ENCODE measurements around the gene ADORA1. TPM values are rescaled to one million over a fixed set of nuclear protein-coding genes. Genes with fewer than 3 reads are reported as not detected.

ADORA1 gene
- polyA plus RNA-seq (2013, experiment 1 of 2) = 9.9 TPM
- polyA plus RNA-seq (2013, experiment 2 of 2) = 10.3 TPM

GRCh38 chr1:203127666-203128430 is at the start of gene ADORA1:
TSS of gene ADORA1 (plus strand) at chr1:203127726. CDS start at chr1:203128842, 1,116 bp downstream.
- 1% methylated on average over 39 to 42 of the region's 51 CpGs for WGBS, 2 experiments (ENCODE audit: insufficient coverage in 2 of 2)
- H3K4me3 ChIP-seq (ENCODE audit: extremely low read depth, insufficient read depth, low read length, poor library complexity, severe bottlenecking) = peak within 1 kb of the TSS; percentile 43
- H3K36me3 ChIP-seq (ENCODE audit: control insufficient read depth, insufficient read depth, low read length) = peaks cover 15% of the 10 kb centered on the region
- no peaks in the 10 kb centered on the region for H3K9me3 ChIP-seq (ENCODE audit: control insufficient read depth, low read length)
- peaks cover 33% of the 10 kb centered on the region for H3K4me1 ChIP-seq (ENCODE audit: control insufficient read depth, insufficient read depth, low read length, poor library complexity, severe bottlenecking)
- peak within 1 kb of the TSS; percentile 10 for H3K27ac ChIP-seq (ENCODE audit: low read depth, low read length, severe bottlenecking)

GRCh38 chr1:203077956-203078355 is 49.6 kb upstream of the ADORA1 start:
- no peaks in the 10 kb centered on the region for H3K4me1 ChIP-seq (ENCODE audit: control insufficient read depth, insufficient read depth, low read length, poor library complexity, severe bottlenecking)
- no peaks in the 10 kb centered on the region for H3K36me3 ChIP-seq (ENCODE audit: control insufficient read depth, insufficient read depth, low read length)
- no peak overlapping the region for H3K27ac ChIP-seq (ENCODE audit: low read depth, low read length, severe bottlenecking)
- WGBS, 2 experiments (ENCODE audit: insufficient coverage in 2 of 2) = 94 to 100% methylated on average over 1 to 2 of the region's 2 CpGs
- H3K4me3 ChIP-seq (ENCODE audit: extremely low read depth, insufficient read depth, low read length, poor library complexity, severe bottlenecking) = no peak overlapping the region
- H3K9me3 ChIP-seq (ENCODE audit: control insufficient read depth, low read length) = no peaks in the 10 kb centered on the region

- Histone ChIP-seq H3K27ac (ENCODE audit: low read depth, low read length, severe bottlenecking) (no peak overlapping the region), H3K4me3 (ENCODE audit: extremely low read depth, insufficient read depth, low read length, poor library complexity, severe bottlenecking) (no peak overlapping the region), H3K9me3 (ENCODE audit: control insufficient read depth, low read length) (no peaks in the 10 kb centered on the region), H3K36me3 (ENCODE audit: control insufficient read depth, insufficient read depth, low read length) (no peaks in the 10 kb centered on the region), H3K4me1 (ENCODE audit: control insufficient read depth, insufficient read depth, low read length, poor library complexity, severe bottlenecking) (no peaks in the 10 kb centered on the region)
- whole genome bisulfite sequencing, 2 experiments (ENCODE audit: insufficient coverage in 2 of 2) = no CpG with 5 or more reads among the region's 3 CpGs
Observed at GRCh38 chr1:203078478-203078877, 49.0 kb upstream of the ADORA1 start.

GRCh38 chr1:203080456-203080855 is 47.1 kb upstream of the ADORA1 start:
- H3K9me3 ChIP-seq (ENCODE audit: control insufficient read depth, low read length) = no peaks in the 10 kb centered on the region
- H3K27ac ChIP-seq (ENCODE audit: low read depth, low read length, severe bottlenecking) = no peak overlapping the region
- no peaks in the 10 kb centered on the region for H3K36me3 ChIP-seq (ENCODE audit: control insufficient read depth, insufficient read depth, low read length)
- WGBS, 2 experiments (ENCODE audit: insufficient coverage in 2 of 2) = 90 to 93% methylated on average over 2 of the region's 5 CpGs
- no peaks in the 10 kb centered on the region for H3K4me1 ChIP-seq (ENCODE audit: control insufficient read depth, insufficient read depth, low read length, poor library complexity, severe bottlenecking)
- H3K4me3 ChIP-seq (ENCODE audit: extremely low read depth, insufficient read depth, low read length, poor library complexity, severe bottlenecking) = no peak overlapping the region

- Histone ChIP-seq H3K36me3 (ENCODE audit: control insufficient read depth, insufficient read depth, low read length) (no peaks in the 10 kb centered on the region), H3K4me1 (ENCODE audit: control insufficient read depth, insufficient read depth, low read length, poor library complexity, severe bottlenecking) (no peaks in the 10 kb centered on the region), H3K4me3 (ENCODE audit: extremely low read depth, insufficient read depth, low read length, poor library complexity, severe bottlenecking) (no peak overlapping the region), H3K9me3 (ENCODE audit: control insufficient read depth, low read length) (no peaks in the 10 kb centered on the region), H3K27ac (ENCODE audit: low read depth, low read length, severe bottlenecking) (no peak overlapping the region)
- 71 to 79% methylated on average over 6 to 7 of the region's 9 CpGs for WGBS, 2 experiments (ENCODE audit: insufficient coverage in 2 of 2)
Observed at GRCh38 chr1:203081465-203082230, 45.9 kb upstream of the ADORA1 start.

- Histone ChIP-seq H3K36me3 (ENCODE audit: control insufficient read depth, insufficient read depth, low read length) (no peaks in the 10 kb centered on the region), H3K4me3 (ENCODE audit: extremely low read depth, insufficient read depth, low read length, poor library complexity, severe bottlenecking) (no peak overlapping the region), H3K27ac (ENCODE audit: low read depth, low read length, severe bottlenecking) (no peak overlapping the region), H3K4me1 (ENCODE audit: control insufficient read depth, insufficient read depth, low read length, poor library complexity, severe bottlenecking) (no peaks in the 10 kb centered on the region), H3K9me3 (ENCODE audit: control insufficient read depth, low read length) (no peaks in the 10 kb centered on the region)
- WGBS, 2 experiments (ENCODE audit: insufficient coverage in 2 of 2) = 88% methylated on average over 1 of the region's 3 CpGs; no CpG with 5 or more reads in 1 of the 2 experiments
Observed at GRCh38 chr1:203082231-203082505, 45.4 kb upstream of the ADORA1 start.

- 84 to 88% methylated on average over 5 to 8 of the region's 11 CpGs for WGBS, 2 experiments (ENCODE audit: insufficient coverage in 2 of 2)
- Histone ChIP-seq H3K36me3 (ENCODE audit: control insufficient read depth, insufficient read depth, low read length) (no peaks in the 10 kb centered on the region), H3K4me3 (ENCODE audit: extremely low read depth, insufficient read depth, low read length, poor library complexity, severe bottlenecking) (no peak overlapping the region), H3K27ac (ENCODE audit: low read depth, low read length, severe bottlenecking) (no peak overlapping the region), H3K9me3 (ENCODE audit: control insufficient read depth, low read length) (no peaks in the 10 kb centered on the region), H3K4me1 (ENCODE audit: control insufficient read depth, insufficient read depth, low read length, poor library complexity, severe bottlenecking) (no peaks in the 10 kb centered on the region)
Observed at GRCh38 chr1:203082571-203083462, 44.7 kb upstream of the ADORA1 start.

GRCh38 chr1:203083463-203083921 is 44.0 kb upstream of the ADORA1 start:
- H3K27ac ChIP-seq (ENCODE audit: low read depth, low read length, severe bottlenecking) = no peak overlapping the region
- no peaks in the 10 kb centered on the region for H3K4me1 ChIP-seq (ENCODE audit: control insufficient read depth, insufficient read depth, low read length, poor library complexity, severe bottlenecking)
- H3K4me3 ChIP-seq (ENCODE audit: extremely low read depth, insufficient read depth, low read length, poor library complexity, severe bottlenecking) = no peak overlapping the region
- H3K9me3 ChIP-seq (ENCODE audit: control insufficient read depth, low read length) = no peaks in the 10 kb centered on the region
- H3K36me3 ChIP-seq (ENCODE audit: control insufficient read depth, insufficient read depth, low read length) = no peaks in the 10 kb centered on the region
- 95 to 98% methylated on average over 10 of the region's 11 CpGs for WGBS, 2 experiments (ENCODE audit: insufficient coverage in 2 of 2)

- 83 to 88% methylated on average over 9 to 13 of the region's 14 CpGs for WGBS, 2 experiments (ENCODE audit: insufficient coverage in 2 of 2)
- H3K27ac ChIP-seq (ENCODE audit: low read depth, low read length, severe bottlenecking) = no peak overlapping the region
Observed at GRCh38 chr1:203084588-203085527, 42.7 kb upstream of the ADORA1 start.

More at GRCh38 chr1:203084588-203085527, 42.7 kb upstream of the ADORA1 start:
- Histone ChIP-seq H3K4me3 (ENCODE audit: extremely low read depth, insufficient read depth, low read length, poor library complexity, severe bottlenecking) (no peak overlapping the region), H3K9me3 (ENCODE audit: control insufficient read depth, low read length) (no peaks in the 10 kb centered on the region), H3K4me1 (ENCODE audit: control insufficient read depth, insufficient read depth, low read length, poor library complexity, severe bottlenecking) (no peaks in the 10 kb centered on the region), H3K36me3 (ENCODE audit: control insufficient read depth, insufficient read depth, low read length) (no peaks in the 10 kb centered on the region)

All from mesodermal cell (in vitro differentiated cells).